Hepatocyte (in vitro differentiated cells): ENCODE data around the gene CLEC16A.

Experiments
- EZH2phosphoT487 ChIP-seq: fragments of 200-600 bp; sonication (generic); IDR thresholded peaks from one replicate; pipeline ENCODE4 v1.6.1; 2018; ENCODE audit warnings: antibody characterized with exemption, mild to moderate bottlenecking, low read depth, moderate library complexity; ENCODE audit not compliant: unreplicated experiment, severe bottlenecking
- TF ChIP-seq, protein P1 (sequence below): fragments of 200-600 bp; sonication (generic); IDR thresholded peaks from 2 replicates; pipeline ENCODE4 v1.5.1; 2016; ENCODE audit warnings: antibody characterized with exemption, mild to moderate bottlenecking; ENCODE audit not compliant: poor library complexity

DNA sequence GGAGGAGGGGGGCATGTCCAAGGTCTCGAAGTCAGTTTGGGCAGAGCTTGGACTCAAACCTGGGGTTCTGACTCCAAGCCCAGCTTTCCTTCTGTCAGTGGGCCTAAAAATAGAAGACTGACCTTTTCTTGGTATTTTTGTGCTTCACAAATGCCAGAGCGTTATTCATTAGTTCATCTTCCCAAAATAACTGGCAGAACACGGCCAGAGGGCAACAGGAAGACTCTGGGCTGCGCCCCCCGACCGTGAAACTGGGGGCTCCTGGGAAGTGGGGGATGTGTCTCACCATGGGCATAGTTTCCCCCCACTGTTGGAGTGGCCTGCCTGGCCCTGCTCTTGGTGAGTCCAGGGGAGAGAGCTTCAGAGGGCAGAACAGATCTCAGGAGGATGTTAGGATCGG is 217.6 kb downstream of the CLEC16A start:
- TF ChIP-seq, protein P1, sequence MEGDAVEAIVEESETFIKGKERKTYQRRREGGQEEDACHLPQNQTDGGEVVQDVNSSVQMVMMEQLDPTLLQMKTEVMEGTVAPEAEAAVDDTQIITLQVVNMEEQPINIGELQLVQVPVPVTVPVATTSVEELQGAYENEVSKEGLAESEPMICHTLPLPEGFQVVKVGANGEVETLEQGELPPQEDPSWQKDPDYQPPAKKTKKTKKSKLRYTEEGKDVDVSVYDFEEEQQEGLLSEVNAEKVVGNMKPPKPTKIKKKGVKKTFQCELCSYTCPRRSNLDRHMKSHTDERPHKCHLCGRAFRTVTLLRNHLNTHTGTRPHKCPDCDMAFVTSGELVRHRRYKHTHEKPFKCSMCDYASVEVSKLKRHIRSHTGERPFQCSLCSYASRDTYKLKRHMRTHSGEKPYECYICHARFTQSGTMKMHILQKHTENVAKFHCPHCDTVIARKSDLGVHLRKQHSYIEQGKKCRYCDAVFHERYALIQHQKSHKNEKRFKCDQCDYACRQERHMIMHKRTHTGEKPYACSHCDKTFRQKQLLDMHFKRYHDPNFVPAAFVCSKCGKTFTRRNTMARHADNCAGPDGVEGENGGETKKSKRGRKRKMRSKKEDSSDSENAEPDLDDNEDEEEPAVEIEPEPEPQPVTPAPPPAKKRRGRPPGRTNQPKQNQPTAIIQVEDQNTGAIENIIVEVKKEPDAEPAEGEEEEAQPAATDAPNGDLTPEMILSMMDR, result no peak
- no peak for TF ChIP-seq EZH2phosphoT487
